HG02798 (cell line): ENCODE data around the gene IL19.

Experiments used
- ATAC-seq: cut with Tn5 transposase; IDR thresholded peaks from one replicate; pipeline ENCODE4 v1.9.1; 2021; ENCODE audit warnings: mild to moderate bottlenecking; ENCODE audit not compliant: unreplicated experiment, poor library complexity

IL19 gene

GRCh38 chr1:206828765-206829164, 58.2 kb downstream of the IL19 start:
- ATAC-seq = no peak

- ATAC-seq = no peak
Measured at GRCh38 chr1:206829282-206829681, 58.7 kb downstream of the IL19 start.

GRCh38 chr1:206829875-206830274, 59.3 kb downstream of the IL19 start:
- no peak for ATAC-seq

- ATAC-seq = no peak
Measured at GRCh38 chr1:206831650-206832049, 61.1 kb downstream of the IL19 start.

GRCh38 chr1:206832352-206832880, 61.8 kb downstream of the IL19 start:
- ATAC-seq = no peak

GRCh38 chr1:206833106-206833680, 62.6 kb downstream of the IL19 start:
- ATAC-seq = no peak

GRCh38 chr1:206833801-206834200, 63.2 kb downstream of the IL19 start:
- no peak for ATAC-seq

GRCh38 chr1:206834217-206834616, 63.6 kb downstream of the IL19 start:
- no peak for ATAC-seq

- no peak for ATAC-seq
Measured at GRCh38 chr1:206834711-206835110, 64.1 kb downstream of the IL19 start.

GRCh38 chr1:206835186-206835585, 64.6 kb downstream of the IL19 start:
- no peak for ATAC-seq

- ATAC-seq = no peak
Measured at GRCh38 chr1:206836111-206836510, 65.5 kb downstream of the IL19 start.

- ATAC-seq = no peak
Measured at GRCh38 chr1:206839006-206839560, 68.5 kb downstream of the IL19 start.

- ATAC-seq = no peak
Measured at GRCh38 chr1:206839857-206840256, 69.3 kb downstream of the IL19 start.

- ATAC-seq = no peak
Measured at GRCh38 chr1:206841609-206842323, 71.2 kb downstream of the IL19 start.

GRCh38 chr1:206842854-206843253, 72.3 kb downstream of the IL19 start:
- no peak for ATAC-seq

GRCh38 chr1:206843626-206844025, 73.1 kb downstream of the IL19 start:
- ATAC-seq = no peak

- no peak for ATAC-seq
Measured at GRCh38 chr1:206846487-206846886, 75.9 kb downstream of the IL19 start.

- ATAC-seq = no peak
Measured at GRCh38 chr1:206847337-206847834, 76.8 kb downstream of the IL19 start.

- ATAC-seq = no peak
Measured at GRCh38 chr1:206847946-206848345, 77.4 kb downstream of the IL19 start.

GRCh38 chr1:206850401-206850800, 79.8 kb downstream of the IL19 start:
- ATAC-seq = no peak

GRCh38 chr1:206851341-206852010, 80.9 kb downstream of the IL19 start:
- ATAC-seq = no peak
